HepG2 (cell line): ENCODE data around the gene WDR54. TPM values are rescaled to one million over a fixed set of nuclear protein-coding genes. Genes with fewer than 3 reads are reported as not detected.
A peak's percentile ranks its signal among the peaks of the same experiment; 100 is the strongest.

Experiments used
- ATAC-seq: fragments of 200-7000 bp; cut with Tn5 transposase; 3 replicates; pipeline ENCODE4 v1.9.1; 2020; ENCODE audit warnings: mild to moderate bottlenecking, moderate library complexity
- BruUV-seq: library from RNA; stranded (reverse); fragments of 400-500 nt; replicated peaks from 2 replicates; lab custom pipeline; 2021; lab: Mats Ljungman, UMichigan
- CTCF ChIA-PET: fragments of 300-600 bp; formaldehyde crosslinking; extraction: SDS; loops from one replicate; lab custom pipeline; 2021; ENCODE audit warnings: low total read pairs, inconsistent platforms, low intra/inter-chr PET ratio; lab: Yijun Ruan, JAX
- POLR2A ChIA-PET: fragments of 350-600 bp; sonication (Branson Sonifier 250); formaldehyde crosslinking; loops from one replicate; lab custom pipeline; 2020; ENCODE audit warnings: antibody characterized with exemption, inconsistent platforms; lab: Yijun Ruan, JAX
- DNase-seq: peaks from one replicate; pipeline ENCODE4 v3.0.0-alpha.2; 2015; ENCODE audit warnings: low spot score
- FAIRE-seq: peaks from 3 replicates; lab custom pipeline; 2011; peaks lifted over from hg19 to GRCh38; lab: Jason Lieb, UNC
- H2AFZ ChIP-seq: one replicate; pipeline ENCODE4 v1.6.1; 2011; ENCODE audit warnings: low read length, inconsistent platforms
- H3K27ac ChIP-seq: fragments of 300-600 bp; 3 replicates; pipeline ENCODE4 v1.8.0; 2011; ENCODE audit warnings: mixed run types, mild to moderate bottlenecking, mixed read lengths, low read length, inconsistent platforms; ENCODE audit not compliant: insufficient read depth; ENCODE audit errors: extremely low read length
- H3K27me3 ChIP-seq, 2 experiments: fragments of 200-600 bp in 1 of 2; 2 replicates in 1 of 2; 3 replicates in 1 of 2; pipeline versions ENCODE4 v1.6.0 to v1.8.0; 2011; ENCODE audit warnings: low read length in 2 of 2, mild to moderate bottlenecking in 2 of 2, moderate library complexity in 2 of 2, inconsistent platforms in 1 of 2; ENCODE audit not compliant: insufficient read depth in 2 of 2, control insufficient read depth in 1 of 2
- H3K36me3 ChIP-seq, 2 experiments: fragments of 200-600 bp in 1 of 2; replicated peaks in 1 of 2; 2 replicates in 1 of 2; 3 replicates in 1 of 2; pipeline versions ENCODE4 v1.5.1 to v1.8.0; 2011; ENCODE audit warnings: low read length in 2 of 2, inconsistent platforms in 1 of 2; ENCODE audit not compliant: insufficient read depth in 2 of 2, control insufficient read depth in 1 of 2
- H3K4me1 ChIP-seq: 2 replicates; pipeline ENCODE4 v1.5.1; 2012; ENCODE audit warnings: low read length, inconsistent platforms; ENCODE audit not compliant: insufficient read depth
- H3K4me2 ChIP-seq: 2 replicates; pipeline ENCODE4 v1.6.0; 2011; ENCODE audit warnings: low read depth, low read length, inconsistent platforms
- H3K4me3 ChIP-seq, 3 experiments: fragments of 200-600 bp in 1 of 3; sonication (generic), shearing (Covaris generic) in 1 of 3; replicated peaks in 1 of 3; 2 replicates each; pipeline ENCODE4 v1.5.1; 2011 to 2016; ENCODE audit warnings: low read length in 3 of 3, inconsistent platforms in 2 of 3, low read depth in 2 of 3, mild to moderate bottlenecking in 2 of 3, control low read depth in 1 of 3, mixed read lengths in 1 of 3; ENCODE audit not compliant: insufficient read depth in 1 of 3
- H3K79me2 ChIP-seq: one replicate; pipeline ENCODE4 v1.6.1; 2011; ENCODE audit warnings: low read length, inconsistent platforms; ENCODE audit not compliant: insufficient read depth
- H3K9ac ChIP-seq: 2 replicates; pipeline ENCODE4 v1.6.0; 2011; ENCODE audit warnings: mild to moderate bottlenecking, low read depth, low read length, inconsistent platforms; ENCODE audit not compliant: insufficient read depth
- H3K9me3 ChIP-seq: 2 replicates; pipeline ENCODE4 v1.5.1; 2012; ENCODE audit warnings: mild to moderate bottlenecking, low read length
- H4K20me1 ChIP-seq: 2 replicates; pipeline ENCODE4 v1.6.0; 2011; ENCODE audit warnings: inconsistent platforms, mild to moderate bottlenecking, low read length, moderate library complexity; ENCODE audit not compliant: insufficient read depth
- BHLHE40 ChIP-seq: IDR thresholded peaks from 2 replicates; pipeline ENCODE4 v1.6.1; 2011; ENCODE audit warnings: low read length, improper control_type of control experiment
- ELF1 ChIP-seq: sonication (generic); formaldehyde crosslinking; IDR thresholded peaks from 2 replicates; pipeline ENCODE4 v1.4.0; 2020; ENCODE audit warnings: missing genetic modification reagents
- EP300 ChIP-seq, 3 experiments: sonication (generic) in 1 of 3; formaldehyde crosslinking in 1 of 3; IDR thresholded peaks; 2 replicates each; pipeline versions ENCODE4 v1.5.1 to v1.6.1; 2011 to 2020; ENCODE audit warnings: low read depth in 2 of 3, low read length in 2 of 3, borderline replicate concordance in 1 of 3, improper control_type of control experiment in 1 of 3, mild to moderate bottlenecking in 1 of 3, missing genetic modification reagents in 1 of 3, moderate library complexity in 1 of 3
- FLYWCH1 ChIP-seq: sonication (generic); formaldehyde crosslinking; IDR thresholded peaks from 2 replicates; pipeline ENCODE4 v1.8.1; 2023; ENCODE audit warnings: mild to moderate bottlenecking, missing genetic modification reagents
- NFYB ChIP-seq: sonication (generic); formaldehyde crosslinking; IDR thresholded peaks from 2 replicates; pipeline ENCODE4 v1.4.0; 2020; ENCODE audit warnings: missing genetic modification reagents
- NR1H2 ChIP-seq: sonication (generic); formaldehyde crosslinking; IDR thresholded peaks from 2 replicates; pipeline ENCODE4 v1.8.1; 2022; ENCODE audit warnings: low read depth, missing genetic modification reagents, borderline replicate concordance
- PLRG1 ChIP-seq: fragments of 450-650 bp; conservative IDR thresholded peaks from 2 replicates; pipeline ENCODE4 v1.6.1; 2016
- PREB ChIP-seq: sonication (generic); formaldehyde crosslinking; IDR thresholded peaks from 2 replicates; pipeline ENCODE4 v1.4.0; 2020; ENCODE audit warnings: missing genetic modification reagents
- TBL1XR1 ChIP-seq: fragments of 150-350 bp; IDR thresholded peaks from 2 replicates; pipeline ENCODE4 v1.6.1; 2014; ENCODE audit warnings: borderline replicate concordance, low read length; ENCODE audit not compliant: partially characterized antibody
- TGIF2 ChIP-seq: IDR thresholded peaks from 2 replicates; pipeline ENCODE4 v1.6.1; 2016; ENCODE audit warnings: control low read depth, missing compliant biosample characterization
- ZFP36L2 ChIP-seq: sonication (generic); formaldehyde crosslinking; IDR thresholded peaks from 2 replicates; pipeline ENCODE4 v1.4.0; 2020; ENCODE audit warnings: missing genetic modification reagents
- ZHX2 ChIP-seq, 2 experiments: sonication (generic) in 1 of 2; formaldehyde crosslinking in 1 of 2; IDR thresholded peaks; 2 replicates each; pipeline versions ENCODE4 v1.6.1 to v1.9.0; 2014 to 2022; ENCODE audit warnings: antibody characterized with exemption in 1 of 2, borderline replicate concordance in 1 of 2, inconsistent platforms in 1 of 2, low read depth in 1 of 2, missing genetic modification reagents in 1 of 2
- ZNF737 ChIP-seq: sonication (generic); formaldehyde crosslinking; IDR thresholded peaks from 2 replicates; pipeline ENCODE4 v1.5.0; 2020; ENCODE audit warnings: missing genetic modification reagents, mild to moderate bottlenecking, borderline replicate concordance
- ZNF746 ChIP-seq: sonication (generic); formaldehyde crosslinking; IDR thresholded peaks from 2 replicates; pipeline ENCODE4 v1.8.0; 2022; ENCODE audit warnings: mild to moderate bottlenecking, missing genetic modification reagents
- ZNF780A ChIP-seq: sonication (generic); formaldehyde crosslinking; IDR thresholded peaks from 2 replicates; pipeline ENCODE4 v1.8.0; 2022; ENCODE audit warnings: mild to moderate bottlenecking, missing genetic modification reagents, moderate library complexity
- ZSCAN31 ChIP-seq: sonication (generic); formaldehyde crosslinking; IDR thresholded peaks from 2 replicates; pipeline ENCODE4 v1.5.0; 2020; ENCODE audit warnings: low read depth, mild to moderate bottlenecking, missing genetic modification reagents
- WGBS: methylation state at CpG from one replicate; pipeline ENCODE4 v1.1.6; 2017; ENCODE audit warnings: low lambda C conversion rate; 5-methylcytosine and 5-hydroxymethylcytosine counted together
- in situ Hi-C: cut with HindIII; loops from 2 replicates; pipeline ENCODE4 v1.10.0; 2017; ENCODE audit warnings: low pct_unique_long_range_greater_than_20kb; ENCODE audit not compliant: extremely low pct_ligation_motif_present
- intact Hi-C: fragments of 100-400 bp; cut with micrococcal nuclease; formaldehyde crosslinking; loops from one replicate; pipeline ENCODE4 v1.10.0; 2022; ENCODE audit not compliant: unreplicated experiment
- polyA plus RNA-seq, 8 experiments: library from polyadenylated mRNA; depleted of rRNA in 3 of 8; stranded (reverse) in 7 of 8; unstranded in 1 of 8; fragments of >200 nt; fragmentation: Illumina TruSeq in 4 of 8; extraction: Trizol in 4 of 8; gene quantifications; 2 replicates each; pipeline versions ENCODE4 v1.2.1 to v1.2.3, GENCODE V29; 2011 to 2016; ENCODE audit warnings: low read depth in 4 of 8, missing spikeins in 1 of 8, mixed read lengths in 1 of 8; ENCODE audit not compliant: insufficient read depth in 1 of 8
- total RNA-seq, 5 experiments: library from RNA; depleted of rRNA; stranded (reverse); fragments of >200 nt; fragmentation: Illumina TruSeq; extraction: Trizol; gene quantifications; 2 replicates each; pipeline ENCODE4 v1.2.3, GENCODE V29; 2016; ENCODE audit warnings: low read depth in 1 of 5

WDR54 gene
- total and polyA plus RNA-seq, 2 of the 13 experiments (the other 11 are each of a cell fraction or from before 2014, with no cell fraction given), result 2.0 to 17.3 TPM

- H3K79me2 ChIP-seq, result peaks cover 70% of the 10 kb centered on the region
- no TSS peak for BruUV-seq
- DNase-seq (peak; percentile 60), FAIRE-seq (no peak), ATAC-seq (peak; percentile 10)
- H3K4me1 ChIP-seq, result peaks cover 66% of the 10 kb centered on the region
- no peaks in the 10 kb centered on the region for H3K9me3 ChIP-seq
- ChIA-PET POLR2A (interaction anchor here (0.5 to 11.6 kb wide), 21 partner anchors 9 to 1405 kb away, joined by 3 to 342 read pairs (median 7); partner anchors contain the start of genes AUP1, C2orf81, CCDC142 and DQX1), CTCF (interaction anchor here (0.6 kb wide), 1 partner anchor 19 kb away, joined by 3 read pairs; the partner anchor contains the start of genes C2orf81 and WDR54)
- in situ Hi-C loops, result no loop called here
- H3K9ac ChIP-seq, result peak overlapping the region; percentile 91
- H2AFZ ChIP-seq, result no peak overlapping the region
- intact Hi-C loops, result loop anchor here (1.0 to 2.0 kb wide), 5 partner anchors 10 to 61 kb away; partner anchors contain the start of gene WBP1
- peak overlapping the region; percentile 95 for H3K4me2 ChIP-seq
- H3K27me3 ChIP-seq, result no peaks in the 10 kb centered on the region; a peak in 1 of 5 replicates
- peaks cover 23 to 46% of the 10 kb centered on the region in 2 experiments for H3K36me3 ChIP-seq
- peaks cover 49% of the 10 kb centered on the region for H4K20me1 ChIP-seq
- peak overlapping the region; percentile 91 for H3K27ac ChIP-seq
- 13% methylated on average over 14 of the region's 14 CpGs for WGBS
- H3K4me3 ChIP-seq, result peak overlapping the region; percentile 76 to 94 (median 93)
- no peak for TF ChIP-seq NFYB
- no peak for TF ChIP-seq FLYWCH1 (CRISPR knock-in tag)
- TF ChIP-seq ZNF737 (CRISPR knock-in tag), result no peak
- no peak for TF ChIP-seq TBL1XR1
- no peak for TF ChIP-seq ZFP36L2
- no peak for TF ChIP-seq BHLHE40
- TF ChIP-seq NR1H2 (CRISPR knock-in tag), result no peak
- TF ChIP-seq PLRG1, result no peak
- TF ChIP-seq PREB, result no peak
- TF ChIP-seq ZNF780A, result no peak
- TF ChIP-seq ZHX2 (IDR thresholded peaks at IDR 0.05; ENCODE audit: low read depth), result no peak; the same call in 1 of the 2 replicates
- no peak for TF ChIP-seq ZHX2 (CRISPR knock-in tag; IDR thresholded peaks at IDR 0.05; ENCODE audit: borderline replicate concordance)
- no peak for TF ChIP-seq EP300 (IDR thresholded peaks at IDR 0.05; ENCODE audit: low read depth in 2 of 2, low read length in 2 of 2)
- TF ChIP-seq EP300 (CRISPR knock-in tag; IDR thresholded peaks at IDR 0.05; ENCODE audit: borderline replicate concordance), result no peak
- TF ChIP-seq ELF1 (CRISPR knock-in tag), result no peak
- TF ChIP-seq ZSCAN31 (CRISPR knock-in tag), result peak; percentile 18; the same call in 1 of the 2 replicates
- TF ChIP-seq ZNF746, result no peak
- peak; percentile 13 for TF ChIP-seq TGIF2 (CRISPR knock-in tag)
These were observed 18.4 kb downstream of the WDR54 start for GRCh38 chr2:74439803-74440377.
